OCI-LY7 (cell line): Measurements from ENCODE around the gene CST6. TPM values are rescaled to one million over a fixed set of nuclear protein-coding genes. Genes with fewer than 3 reads are reported as not detected.

ENCODE experiments used
- BruUV-seq: library from RNA; stranded (reverse); fragments of 400-500 nt; replicated peaks from 2 replicates; lab custom pipeline; 2021; lab: Mats Ljungman, UMichigan
- CTCF ChIA-PET: fragments of 300-600 bp; sonication (Branson Sonifier 250); formaldehyde crosslinking; loops from one replicate; lab custom pipeline; 2022; ENCODE audit warnings: antibody characterized with exemption; ENCODE audit not compliant: unreplicated experiment; lab: Charles Lee
- POLR2A ChIA-PET: fragments of 300-600 bp; sonication (Branson Sonifier 250); formaldehyde crosslinking; loops from one replicate; lab custom pipeline; 2022; ENCODE audit warnings: antibody characterized with exemption; lab: Charles Lee
- DNase-seq: peaks from one replicate; pipeline ENCODE4 v3.0.0-alpha.2; 2015; ENCODE audit warnings: low spot score
- H2AFZ ChIP-seq: fragments of 200-600 bp; sonication (generic), shearing (Covaris generic); 2 replicates; pipeline ENCODE4 v1.6.1; 2014; ENCODE audit warnings: mild to moderate bottlenecking, antibody characterized with exemption, low read length, moderate library complexity
- H3K27ac ChIP-seq: fragments of 200-600 bp; sonication (generic); 2 replicates; pipeline ENCODE4 v1.5.1; 2014; ENCODE audit warnings: mixed run types, low read depth, mild to moderate bottlenecking, moderate library complexity, low read length, inconsistent platforms; ENCODE audit not compliant: poor library complexity, severe bottlenecking
- H3K36me3 ChIP-seq: fragments of 200-600 bp; sonication (generic); 2 replicates; pipeline ENCODE4 v1.6.1; 2014; ENCODE audit warnings: mild to moderate bottlenecking, antibody characterized with exemption, low read length, moderate library complexity, mixed read lengths; ENCODE audit not compliant: insufficient read depth
- H3K4me1 ChIP-seq: fragments of 200-600 bp; sonication (generic); 2 replicates; pipeline ENCODE4 v1.5.1; 2014; ENCODE audit warnings: mild to moderate bottlenecking, low read length; ENCODE audit not compliant: insufficient read depth, poor library complexity, severe bottlenecking
- H3K4me2 ChIP-seq: fragments of 200-600 bp; sonication (generic); 2 replicates; pipeline ENCODE4 v1.6.1; 2014; ENCODE audit warnings: mild to moderate bottlenecking, low read length
- H3K4me3 ChIP-seq: fragments of 200-600 bp; sonication (generic); 2 replicates; pipeline ENCODE4 v1.5.1; 2014; ENCODE audit warnings: mild to moderate bottlenecking, low read depth, low read length; ENCODE audit not compliant: poor library complexity, severe bottlenecking
- H3K79me2 ChIP-seq: fragments of 200-600 bp; sonication (generic); 2 replicates; pipeline ENCODE4 v1.6.1; 2016; ENCODE audit warnings: low read depth, mild to moderate bottlenecking, low read length, moderate library complexity, mixed read lengths; ENCODE audit not compliant: insufficient read depth
- H3K9me2 ChIP-seq: fragments of 200-600 bp; sonication (generic); 2 replicates; pipeline ENCODE4 v1.6.1; 2016; ENCODE audit warnings: mild to moderate bottlenecking, low read length, mixed read lengths; ENCODE audit not compliant: insufficient read depth
- H3K9me3 ChIP-seq: fragments of 200-600 bp; sonication (generic); 2 replicates; pipeline ENCODE4 v1.6.1; 2014; ENCODE audit warnings: mild to moderate bottlenecking, mixed run types, low read length, mixed read lengths
- H4K20me1 ChIP-seq: fragments of 200-600 bp; sonication (generic); 2 replicates; pipeline ENCODE4 v1.6.1; 2014; ENCODE audit warnings: mild to moderate bottlenecking, antibody characterized with exemption, low read length, moderate library complexity, mixed read lengths; ENCODE audit not compliant: insufficient read depth
- CTCF ChIP-seq: fragments of 200-600 bp; sonication (generic); conservative IDR thresholded peaks from 2 replicates; pipeline ENCODE4 v1.5.1; 2014; ENCODE audit warnings: mild to moderate bottlenecking, antibody characterized with exemption, low read length, moderate library complexity, mixed read lengths
- EZH2phosphoT487 ChIP-seq: fragments of 200-600 bp; sonication (generic); IDR thresholded peaks from 2 replicates; pipeline ENCODE4 v1.6.1; 2018; ENCODE audit warnings: low read depth, borderline replicate concordance, mild to moderate bottlenecking, mixed run types, antibody characterized with exemption, low read length, moderate library complexity, mixed read lengths
- intact Hi-C: fragments of 100-400 bp; cut with micrococcal nuclease; formaldehyde crosslinking; loops from one replicate; pipeline ENCODE4 v1.10.0; 2022; ENCODE audit not compliant: unreplicated experiment
- total RNA-seq, 2 experiments: library from RNA; depleted of rRNA in 1 of 2; stranded (reverse); fragments of >200 nt in 1 of 2; shearing (Covaris generic) in 1 of 2; gene quantifications; 2 replicates each; pipeline ENCODE4 v1.2.3, GENCODE V29; 2014 to 2022

CST6 gene
- total RNA-seq, 2 experiments from 2014 or later = not detected

GRCh38 chr11:65976216-65977176, 35.3 kb upstream of the CST6 start:
- ChIA-PET CTCF (no interaction called here), POLR2A (interaction anchor here (0.5 kb wide), 1 partner anchor 10 kb away, joined by 5 read pairs; no protein-coding TSS in a partner anchor)
- Histone ChIP-seq H3K9me3 (no peaks in the 10 kb centered on the region), H3K4me3 (no peak overlapping the region), H3K79me2 (no peaks in the 10 kb centered on the region), H2AFZ (no peak overlapping the region), H3K9me2 (no peaks in the 10 kb centered on the region), H3K36me3 (peaks cover 65% of the 10 kb centered on the region), H3K4me1 (no peaks in the 10 kb centered on the region), H3K4me2 (no peak overlapping the region), H3K27ac (no peak overlapping the region), H4K20me1 (no peaks in the 10 kb centered on the region)
- BruUV-seq = no TSS peak
- TF ChIP-seq EZH2phosphoT487 = no peak
- no peak for DNase-seq
- intact Hi-C loops = no loop called here

GRCh38 chr11:65977621-65978390, 34.0 kb upstream of the CST6 start:
- Histone ChIP-seq H3K4me3 (no peak overlapping the region), H3K79me2 (no peaks in the 10 kb centered on the region), H3K4me1 (no peaks in the 10 kb centered on the region), H3K36me3 (peaks cover 52% of the 10 kb centered on the region), H2AFZ (no peak overlapping the region), H4K20me1 (no peaks in the 10 kb centered on the region), H3K4me2 (no peak overlapping the region), H3K9me3 (no peaks in the 10 kb centered on the region), H3K9me2 (no peaks in the 10 kb centered on the region), H3K27ac (no peak overlapping the region)
- ChIA-PET POLR2A (no interaction called here), CTCF (interaction anchor here (0.6 kb wide), 1 partner anchor 66 kb away, joined by 3 read pairs; no protein-coding TSS in a partner anchor)
- no TSS peak for BruUV-seq
- no peak for DNase-seq
- intact Hi-C loops = no loop called here
- TF ChIP-seq EZH2phosphoT487 (no peak), CTCF (no peak)

GRCh38 chr11:65978391-65979238, 33.2 kb upstream of the CST6 start:
- no peak overlapping the region for H3K27ac ChIP-seq
- H3K9me2 ChIP-seq = no peaks in the 10 kb centered on the region
- TF ChIP-seq CTCF (no peak), EZH2phosphoT487 (no peak)
- no peak overlapping the region for H2AFZ ChIP-seq
- H3K4me3 ChIP-seq = no peak overlapping the region
- no peak overlapping the region for H3K4me2 ChIP-seq
- intact Hi-C loops = no loop called here
- no peaks in the 10 kb centered on the region for H3K79me2 ChIP-seq
- no peaks in the 10 kb centered on the region for H3K9me3 ChIP-seq
- DNase-seq = no peak
- H4K20me1 ChIP-seq = no peaks in the 10 kb centered on the region
- no peaks in the 10 kb centered on the region for H3K4me1 ChIP-seq
- no TSS peak for BruUV-seq
- ChIA-PET POLR2A (no interaction called here), CTCF (no interaction called here)
- peaks cover 44% of the 10 kb centered on the region for H3K36me3 ChIP-seq
